Measurements from ENCODE around the gene FA2H. TPM values are rescaled to one million over a fixed set of nuclear protein-coding genes. Genes with fewer than 3 reads are reported as not detected.

Gene FA2H
- total RNA-seq, 1 donor from 2014 or later, result not detected

DNA sequence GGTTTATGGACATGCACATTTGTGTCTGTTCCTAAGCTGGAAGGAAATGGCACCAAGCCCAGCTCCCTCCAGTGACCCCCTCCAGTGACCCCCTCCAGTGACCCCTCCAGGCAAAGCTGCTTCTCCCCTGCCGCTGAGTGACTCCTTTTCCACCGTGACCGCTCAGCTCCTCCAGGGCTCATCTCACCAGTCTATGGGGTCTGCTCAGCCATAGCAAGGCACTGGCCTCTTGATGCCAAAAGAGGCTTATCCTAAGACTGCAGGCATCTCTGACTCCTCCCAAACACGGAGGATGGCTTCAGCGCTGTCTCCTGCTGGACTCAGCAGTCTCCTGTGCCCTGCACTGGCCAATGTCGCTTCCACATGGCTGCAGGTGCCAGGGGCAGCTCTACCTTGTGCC is 35.3 kb downstream of the FA2H start:
- H3K4me2 ChIP-seq, result no peak overlapping the region
- no peaks in the 10 kb centered on the region for H3K27me3 ChIP-seq
- TF ChIP-seq, protein P1, sequence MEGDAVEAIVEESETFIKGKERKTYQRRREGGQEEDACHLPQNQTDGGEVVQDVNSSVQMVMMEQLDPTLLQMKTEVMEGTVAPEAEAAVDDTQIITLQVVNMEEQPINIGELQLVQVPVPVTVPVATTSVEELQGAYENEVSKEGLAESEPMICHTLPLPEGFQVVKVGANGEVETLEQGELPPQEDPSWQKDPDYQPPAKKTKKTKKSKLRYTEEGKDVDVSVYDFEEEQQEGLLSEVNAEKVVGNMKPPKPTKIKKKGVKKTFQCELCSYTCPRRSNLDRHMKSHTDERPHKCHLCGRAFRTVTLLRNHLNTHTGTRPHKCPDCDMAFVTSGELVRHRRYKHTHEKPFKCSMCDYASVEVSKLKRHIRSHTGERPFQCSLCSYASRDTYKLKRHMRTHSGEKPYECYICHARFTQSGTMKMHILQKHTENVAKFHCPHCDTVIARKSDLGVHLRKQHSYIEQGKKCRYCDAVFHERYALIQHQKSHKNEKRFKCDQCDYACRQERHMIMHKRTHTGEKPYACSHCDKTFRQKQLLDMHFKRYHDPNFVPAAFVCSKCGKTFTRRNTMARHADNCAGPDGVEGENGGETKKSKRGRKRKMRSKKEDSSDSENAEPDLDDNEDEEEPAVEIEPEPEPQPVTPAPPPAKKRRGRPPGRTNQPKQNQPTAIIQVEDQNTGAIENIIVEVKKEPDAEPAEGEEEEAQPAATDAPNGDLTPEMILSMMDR (IDR thresholded peaks at IDR 0.05), result no peak
- TF ChIP-seq EZH2phosphoT487 (IDR thresholded peaks at IDR 0.05) (no peak), EZH2 (IDR thresholded peaks at IDR 0.05) (no peak)
- H3K4me1 Mint-ChIP-seq, result peaks cover 40% of the 10 kb centered on the region
- no peak overlapping the region for H3K27ac Mint-ChIP-seq
- H3K27ac ChIP-seq, result no peak overlapping the region
- no peaks in the 10 kb centered on the region for H3K36me3 ChIP-seq
- H2AFZ ChIP-seq (replicated peaks), result no peak overlapping the region
- no peak for DNase-seq (ENCODE audit: low spot score)
- no peaks in the 10 kb centered on the region for H3K36me3 Mint-ChIP-seq
- H3K27me3 Mint-ChIP-seq (ENCODE audit: insufficient read depth, low read depth), result peaks cover 2% of the 10 kb centered on the region
- no peaks in the 10 kb centered on the region for H3K9me3 ChIP-seq (ENCODE audit: low read depth)
- H3K79me2 ChIP-seq (ENCODE audit: low read depth), result no peaks in the 10 kb centered on the region
- H3K4me3 ChIP-seq, result no peak overlapping the region
- H3K4me3 Mint-ChIP-seq, result no peak overlapping the region
- no peaks in the 10 kb centered on the region for H3K9me3 Mint-ChIP-seq
- H4K20me1 ChIP-seq (ENCODE audit: low read depth), result no peaks in the 10 kb centered on the region
- no peaks in the 10 kb centered on the region for H3F3A ChIP-seq (ENCODE audit: low read depth)
- peaks cover 33% of the 10 kb centered on the region for H3K4me1 ChIP-seq
- H3K9ac ChIP-seq, result no peak overlapping the region

DNA sequence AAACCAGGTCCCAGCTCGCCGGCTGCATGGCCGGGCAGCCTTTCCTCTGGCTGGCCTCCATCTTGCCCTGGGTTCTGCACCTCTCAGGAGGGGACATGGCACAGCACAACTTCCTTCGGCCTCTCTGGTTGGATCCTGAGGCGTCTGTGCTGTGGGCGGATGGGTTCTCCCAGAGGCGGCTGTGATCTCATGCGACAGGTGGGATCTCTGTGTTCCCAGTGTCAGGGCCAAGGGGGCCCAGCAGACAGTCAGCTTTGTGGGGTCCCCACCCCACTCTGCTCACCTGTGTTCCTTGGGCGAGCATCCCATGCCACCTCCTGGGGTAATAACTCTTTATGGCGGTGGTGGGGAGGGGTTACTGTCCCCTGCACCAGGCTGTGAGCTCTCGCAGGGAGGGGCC is 35.8 kb downstream of the FA2H start:
- H3K36me3 Mint-ChIP-seq, result no peaks in the 10 kb centered on the region
- Histone ChIP-seq H3F3A (ENCODE audit: low read depth) (no peaks in the 10 kb centered on the region), H3K4me2 (no peak overlapping the region), H3K27me3 (no peaks in the 10 kb centered on the region), H3K9me3 (ENCODE audit: low read depth) (no peaks in the 10 kb centered on the region), H3K4me1 (peaks cover 37% of the 10 kb centered on the region), H3K79me2 (ENCODE audit: low read depth) (no peaks in the 10 kb centered on the region), H4K20me1 (ENCODE audit: low read depth) (no peaks in the 10 kb centered on the region), H3K36me3 (no peaks in the 10 kb centered on the region), H3K9ac (no peak overlapping the region), H3K4me3 (no peak overlapping the region), H3K27ac (no peak overlapping the region), H2AFZ (replicated peaks) (no peak overlapping the region)
- H3K4me3 Mint-ChIP-seq, result no peak overlapping the region
- TF ChIP-seq EZH2 (IDR thresholded peaks at IDR 0.05) (no peak), EZH2phosphoT487 (IDR thresholded peaks at IDR 0.05) (no peak)
- TF ChIP-seq, protein P1 (IDR thresholded peaks at IDR 0.05), result no peak
- peaks cover 2% of the 10 kb centered on the region for H3K27me3 Mint-ChIP-seq (ENCODE audit: insufficient read depth, low read depth)
- no peak overlapping the region for H3K27ac Mint-ChIP-seq
- no peaks in the 10 kb centered on the region for H3K9me3 Mint-ChIP-seq
- DNase-seq (ENCODE audit: low spot score), result no peak
- H3K4me1 Mint-ChIP-seq, result peaks cover 44% of the 10 kb centered on the region

DNA sequence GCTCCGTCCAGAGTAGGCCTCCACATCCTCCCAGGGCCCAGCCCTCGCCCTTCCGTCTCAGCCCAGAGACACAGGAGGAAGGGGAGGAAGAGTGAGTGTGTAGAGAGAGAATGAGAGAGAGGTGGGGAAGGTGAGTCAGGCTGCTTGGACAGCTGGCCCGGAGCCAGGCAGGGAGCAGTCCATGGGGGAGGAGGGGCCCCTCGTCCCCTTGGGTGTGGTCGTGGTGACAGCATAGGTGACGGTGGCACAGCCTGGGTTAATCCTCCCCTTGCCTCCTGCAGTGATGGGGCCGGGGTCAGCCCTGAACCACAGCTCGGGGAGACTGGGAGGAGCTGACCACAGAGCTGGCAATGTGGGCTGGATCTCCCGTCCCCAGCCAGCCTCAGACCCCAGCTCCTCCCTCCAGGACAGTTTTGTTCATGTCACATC is 36.5 kb downstream of the FA2H start:
- peaks cover 2% of the 10 kb centered on the region for H3K27me3 Mint-ChIP-seq (ENCODE audit: insufficient read depth, low read depth)
- peak; percentile 34 for DNase-seq (ENCODE audit: low spot score)
- Histone ChIP-seq H3K4me1 (peaks cover 31% of the 10 kb centered on the region), H3K36me3 (no peaks in the 10 kb centered on the region), H3K4me3 (no peak overlapping the region), H3K9ac (no peak overlapping the region), H4K20me1 (ENCODE audit: low read depth) (no peaks in the 10 kb centered on the region), H3K27me3 (no peaks in the 10 kb centered on the region), H3K9me3 (ENCODE audit: low read depth) (no peaks in the 10 kb centered on the region), H2AFZ (replicated peaks) (peak overlapping the region; percentile 55), H3K79me2 (ENCODE audit: low read depth) (no peaks in the 10 kb centered on the region), H3K4me2 (peak overlapping the region; percentile 15), H3K27ac (no peak overlapping the region), H3F3A (ENCODE audit: low read depth) (no peaks in the 10 kb centered on the region)
- no peak overlapping the region for H3K4me3 Mint-ChIP-seq
- H3K4me1 Mint-ChIP-seq, result peaks cover 41% of the 10 kb centered on the region
- no peaks in the 10 kb centered on the region for H3K9me3 Mint-ChIP-seq
- no peak overlapping the region for H3K27ac Mint-ChIP-seq
- no peaks in the 10 kb centered on the region for H3K36me3 Mint-ChIP-seq
- TF ChIP-seq, protein P1 (IDR thresholded peaks at IDR 0.05), result no peak
- no peak for TF ChIP-seq EZH2phosphoT487 (IDR thresholded peaks at IDR 0.05)
- no peak for TF ChIP-seq EZH2 (IDR thresholded peaks at IDR 0.05)
